Right lobe of liver (tissue), 4 donors: ENCODE data around the gene FABP6.

Source experiments
- POLR2A ChIP-seq: fragments of 450-650 bp; IDR thresholded peaks from one replicate; pipeline ENCODE4 v1.6.1; 2017; ENCODE audit warnings: antibody characterized with exemption, mild to moderate bottlenecking
- TF ChIP-seq, protein P1 (sequence below), 4 donors: fragments of 200-600 bp in 3 of 4; fragments of 450-650 bp in 1 of 4; IDR thresholded peaks; one replicate each; pipeline versions ENCODE4 v1.5.1 to v1.8.0; 2016 to 2022; ENCODE audit warnings: antibody characterized with exemption in 4 of 4, mild to moderate bottlenecking in 2 of 4
- donor health status: DM: no; HTN: no; CAD: no.
- donor health status: DM: no; HTN: no; CAD: no.
- donor health status: DM: no; HTN: yes; CAD: no.

DNA sequence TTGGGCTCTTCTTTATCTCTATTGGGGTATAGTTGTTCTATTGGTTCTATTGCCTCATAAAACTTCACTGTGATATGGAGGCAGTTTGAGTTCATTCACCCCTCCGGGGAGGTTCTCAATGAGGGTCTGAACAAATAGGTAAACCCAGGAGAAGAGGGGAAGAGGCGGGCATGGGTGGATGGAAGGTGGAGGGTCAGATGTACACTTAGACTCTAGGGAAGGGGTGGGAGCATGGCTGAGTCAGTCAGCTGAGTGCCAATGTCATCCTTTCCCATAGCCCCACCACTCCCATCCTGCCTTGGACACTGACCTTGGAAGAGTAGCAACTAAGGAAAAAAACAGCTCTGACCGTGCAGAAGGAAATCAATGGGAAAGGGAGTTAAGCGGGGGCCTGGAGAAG lies 9.9 kb upstream of the FABP6 start:
- TF ChIP-seq, protein P1, sequence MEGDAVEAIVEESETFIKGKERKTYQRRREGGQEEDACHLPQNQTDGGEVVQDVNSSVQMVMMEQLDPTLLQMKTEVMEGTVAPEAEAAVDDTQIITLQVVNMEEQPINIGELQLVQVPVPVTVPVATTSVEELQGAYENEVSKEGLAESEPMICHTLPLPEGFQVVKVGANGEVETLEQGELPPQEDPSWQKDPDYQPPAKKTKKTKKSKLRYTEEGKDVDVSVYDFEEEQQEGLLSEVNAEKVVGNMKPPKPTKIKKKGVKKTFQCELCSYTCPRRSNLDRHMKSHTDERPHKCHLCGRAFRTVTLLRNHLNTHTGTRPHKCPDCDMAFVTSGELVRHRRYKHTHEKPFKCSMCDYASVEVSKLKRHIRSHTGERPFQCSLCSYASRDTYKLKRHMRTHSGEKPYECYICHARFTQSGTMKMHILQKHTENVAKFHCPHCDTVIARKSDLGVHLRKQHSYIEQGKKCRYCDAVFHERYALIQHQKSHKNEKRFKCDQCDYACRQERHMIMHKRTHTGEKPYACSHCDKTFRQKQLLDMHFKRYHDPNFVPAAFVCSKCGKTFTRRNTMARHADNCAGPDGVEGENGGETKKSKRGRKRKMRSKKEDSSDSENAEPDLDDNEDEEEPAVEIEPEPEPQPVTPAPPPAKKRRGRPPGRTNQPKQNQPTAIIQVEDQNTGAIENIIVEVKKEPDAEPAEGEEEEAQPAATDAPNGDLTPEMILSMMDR (IDR thresholded peaks at IDR 0.05) = no peak
- TF ChIP-seq POLR2A = no peak
